Panc1 (cell line): ENCODE measurements around the gene PXDN.

Experiments
- CTCF ChIP-seq: fragments of 450-650 bp; IDR thresholded peaks from 2 replicates; pipeline ENCODE4 v1.5.1; 2017; ENCODE audit warnings: mild to moderate bottlenecking
- REST ChIP-seq, 2 experiments: IDR thresholded peaks; 2 replicates each; pipeline ENCODE4 v1.6.1; 2011 to 2012; ENCODE audit warnings: low read depth in 2 of 2, control low read depth in 1 of 2, low read length in 1 of 2, mild to moderate bottlenecking in 1 of 2, moderate library complexity in 1 of 2; ENCODE audit not compliant: insufficient read depth in 1 of 2
- TCF7L2 ChIP-seq: IDR thresholded peaks from 2 replicates; pipeline ENCODE4 v1.6.1; 2011; ENCODE audit warnings: mild to moderate bottlenecking, low read depth, low read length, inconsistent platforms

GRCh38 chr2:1709946-1710560, 34.3 kb downstream of the PXDN start:
- TF ChIP-seq CTCF (no peak), TCF7L2 (no peak), REST (IDR thresholded peaks at IDR 0.05; ENCODE audit: insufficient read depth in 1 of 2, low read depth in 2 of 2, low read length in 1 of 2) (no peak)
